Endometrium (tissue), 2 donors: Measurements from ENCODE around the gene VPS36.
"Not testable (repeated sequence)": the region's sequence is repeated elsewhere in the genome, so short reads cannot be mapped to it uniquely, and the experiment has no call there.

ENCODE experiments used
- FAIRE-seq: peaks from 2 replicates; lab custom pipeline; 2012; peaks lifted over from hg19 to GRCh38; lab: Jason Lieb, UNC
- donor health status: control.
- donor health status: control.

VPS36 gene, protein sequence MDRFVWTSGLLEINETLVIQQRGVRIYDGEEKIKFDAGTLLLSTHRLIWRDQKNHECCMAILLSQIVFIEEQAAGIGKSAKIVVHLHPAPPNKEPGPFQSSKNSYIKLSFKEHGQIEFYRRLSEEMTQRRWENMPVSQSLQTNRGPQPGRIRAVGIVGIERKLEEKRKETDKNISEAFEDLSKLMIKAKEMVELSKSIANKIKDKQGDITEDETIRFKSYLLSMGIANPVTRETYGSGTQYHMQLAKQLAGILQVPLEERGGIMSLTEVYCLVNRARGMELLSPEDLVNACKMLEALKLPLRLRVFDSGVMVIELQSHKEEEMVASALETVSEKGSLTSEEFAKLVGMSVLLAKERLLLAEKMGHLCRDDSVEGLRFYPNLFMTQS

DNA sequence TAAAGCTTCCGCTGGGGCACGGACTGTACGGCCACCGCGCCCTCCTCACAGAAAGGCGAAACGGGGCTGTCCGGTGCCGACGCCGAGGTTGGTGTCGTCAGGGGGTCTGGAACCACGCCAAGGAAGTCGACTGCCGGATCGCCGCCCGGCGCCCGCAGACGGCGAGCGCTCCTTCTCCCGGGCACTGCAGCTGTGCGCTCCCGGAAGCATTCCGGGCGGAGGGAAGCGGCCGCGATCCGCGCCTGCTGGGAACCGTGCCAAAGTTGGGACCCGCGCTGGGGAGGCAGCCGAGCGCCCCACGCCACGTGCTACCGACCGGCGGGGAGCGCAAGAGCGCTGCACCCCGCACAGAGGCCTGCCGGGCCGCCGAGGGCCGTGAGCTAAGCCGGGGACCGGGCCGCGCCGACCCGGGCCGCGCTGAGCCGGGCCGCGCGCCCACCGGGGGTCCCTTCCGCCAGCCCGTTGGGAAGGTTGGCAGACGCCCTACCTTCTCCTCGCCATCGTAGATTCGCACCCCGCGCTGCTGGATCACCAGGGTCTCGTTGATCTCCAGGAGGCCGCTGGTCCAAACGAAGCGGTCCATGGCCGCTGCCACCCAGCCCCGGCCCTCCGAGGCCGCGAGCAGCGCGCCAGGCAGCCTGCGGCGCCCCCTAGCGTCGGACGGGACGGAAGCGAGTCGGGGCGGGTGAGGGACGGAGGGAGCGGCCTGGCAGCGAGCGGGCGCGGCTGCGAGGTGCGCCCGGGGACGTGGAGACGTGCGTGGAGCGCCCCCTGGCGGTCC lies at the start of gene VPS36:
TSS of gene VPS36 (minus strand) at position 623 of the 781 bp plus-strand sequence. CDS start at position 583, 40 bp downstream.
- no peak for FAIRE-seq

GRCh38 chr13:52497979-52498378 lies 47.5 kb upstream of the VPS36 start:
- FAIRE-seq, result not testable (repeated sequence)

DNA sequence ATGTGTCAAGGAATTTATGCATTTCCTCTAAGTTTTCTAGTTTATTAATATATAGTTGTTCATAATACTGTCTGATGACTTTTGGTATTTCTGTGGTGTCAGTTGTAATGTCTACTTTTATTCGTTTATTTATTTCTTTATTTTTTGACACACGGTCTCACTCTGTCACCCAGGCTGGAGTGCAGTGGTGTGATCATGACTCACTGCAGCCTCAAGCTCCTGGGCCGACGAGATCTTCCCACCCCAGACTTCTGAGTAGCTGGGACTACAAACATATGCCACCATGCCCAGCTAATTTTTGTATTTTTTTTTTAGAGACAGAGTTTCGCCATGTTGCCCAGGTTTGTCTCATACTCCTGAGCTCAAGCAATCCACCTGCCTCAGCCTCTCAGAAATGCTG lies 43.8 kb upstream of the VPS36 start:
- not testable (repeated sequence) for FAIRE-seq

DNA sequence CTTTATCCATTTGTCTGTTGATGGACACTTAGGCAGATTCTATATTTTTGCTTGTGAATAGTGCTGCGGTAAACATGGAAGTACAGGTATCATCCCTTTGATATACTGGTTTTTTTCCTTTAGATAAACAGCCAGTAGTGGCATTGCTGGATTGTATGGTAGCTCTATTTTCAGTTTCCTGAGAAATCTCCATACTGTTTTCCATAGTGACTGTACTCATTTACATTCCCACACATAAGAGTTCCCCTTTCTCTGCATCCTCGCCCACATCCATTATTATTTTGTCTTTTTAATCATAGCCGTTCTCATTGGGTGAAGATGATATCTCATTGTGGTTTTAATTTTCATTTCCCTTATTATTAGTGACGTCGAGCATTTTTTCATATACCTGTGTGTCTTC lies 40.6 kb upstream of the VPS36 start:
- FAIRE-seq, result not testable (repeated sequence)

DNA sequence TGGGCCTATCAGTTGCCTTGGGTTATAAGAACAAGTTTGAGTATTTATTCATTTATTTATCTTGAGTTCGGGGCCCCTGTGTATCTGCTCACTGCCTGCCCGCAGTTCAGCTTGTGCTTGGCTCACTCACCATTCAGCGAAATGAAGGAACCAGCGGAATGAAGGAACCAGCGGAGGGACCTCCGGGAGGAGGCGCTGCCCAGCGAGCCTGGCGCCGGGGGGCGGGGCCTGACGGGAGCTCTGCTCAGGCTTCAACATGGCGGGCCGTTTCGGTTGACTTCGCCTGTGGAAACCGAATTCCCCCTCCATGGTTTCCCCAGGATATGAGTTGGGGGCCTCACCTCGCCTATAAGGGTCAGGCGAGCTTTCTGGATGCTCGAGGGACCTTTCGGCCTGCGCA lies 38.3 kb upstream of the VPS36 start:
- FAIRE-seq, result not testable (repeated sequence)

DNA sequence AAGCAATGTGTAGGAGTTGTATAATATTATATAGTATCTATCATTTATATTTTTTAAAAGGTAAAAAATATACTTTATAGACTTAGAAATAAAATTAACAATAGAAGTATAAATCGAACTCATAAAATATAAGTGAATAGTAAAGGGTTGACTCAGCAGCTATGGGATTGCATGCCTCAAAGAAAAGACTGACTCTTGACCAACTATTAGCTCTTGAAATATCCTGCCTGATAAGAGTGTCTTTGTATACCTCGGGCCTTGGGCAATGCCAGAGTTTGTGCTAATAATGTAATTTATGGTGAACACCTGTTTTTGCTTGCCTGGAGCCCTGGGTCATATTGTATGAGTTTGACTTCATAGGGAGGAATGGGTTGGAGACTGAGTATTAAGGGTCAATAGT lies 36.6 kb upstream of the VPS36 start:
- peak; percentile 87 for FAIRE-seq

DNA sequence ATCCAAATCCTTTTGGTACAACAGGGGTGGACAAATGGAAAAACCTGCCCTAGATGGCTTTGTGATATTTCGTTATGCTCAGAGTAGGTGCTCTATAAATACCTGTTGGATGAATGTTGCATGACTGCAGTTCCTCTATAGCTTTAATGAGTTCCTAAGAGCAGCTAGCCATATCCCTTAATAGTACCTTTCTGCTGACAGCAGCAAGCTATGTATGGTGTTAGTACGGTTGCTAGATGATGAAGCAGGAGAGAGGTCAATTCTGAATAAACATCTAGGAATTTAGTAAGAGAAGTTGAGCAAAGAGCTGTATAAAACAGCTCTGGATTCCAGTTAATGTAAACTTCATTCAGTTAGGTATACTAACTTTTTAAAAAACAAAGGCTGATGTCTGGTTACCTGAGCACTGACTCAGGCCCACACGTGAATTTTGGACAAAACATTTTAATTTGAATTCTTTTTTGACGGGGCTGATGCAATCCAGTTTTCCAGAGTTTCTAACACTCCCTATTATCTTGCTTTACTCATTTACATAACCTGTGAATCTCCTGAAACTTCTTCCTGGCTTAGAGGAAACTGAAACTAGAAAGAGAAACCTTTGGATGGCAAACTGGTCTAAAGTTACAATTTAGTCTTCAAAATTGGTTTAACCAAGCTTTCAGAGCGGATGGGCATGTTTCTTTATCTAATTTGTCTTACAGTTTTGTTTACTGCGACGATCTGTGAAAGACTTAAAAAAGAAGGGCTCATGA lies 30.4 kb upstream of the VPS36 start:
- not testable (repeated sequence) for FAIRE-seq

GRCh38 chr13:52468487-52468886 lies 18.1 kb upstream of the VPS36 start:
- not testable (repeated sequence) for FAIRE-seq

DNA sequence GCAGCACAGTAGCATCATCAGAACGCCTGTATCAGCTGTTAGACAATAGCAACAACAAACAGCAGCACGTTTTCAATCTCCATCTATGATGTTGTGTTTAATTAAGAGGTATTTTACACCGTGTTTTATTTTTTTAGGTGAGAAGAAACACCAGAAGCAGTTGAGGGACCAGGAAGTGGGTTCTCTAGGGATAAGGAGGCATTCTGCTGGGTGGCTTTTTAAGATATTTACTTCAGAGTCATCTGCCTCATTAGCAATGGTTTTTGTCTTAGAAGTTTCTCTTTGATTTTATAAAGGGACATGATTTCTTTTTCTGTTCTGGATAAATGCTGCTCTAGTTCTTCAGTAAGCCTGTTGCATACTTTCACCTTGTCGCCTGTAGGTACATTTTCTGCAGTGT lies 13.1 kb upstream of the VPS36 start:
- FAIRE-seq, result no peak

DNA sequence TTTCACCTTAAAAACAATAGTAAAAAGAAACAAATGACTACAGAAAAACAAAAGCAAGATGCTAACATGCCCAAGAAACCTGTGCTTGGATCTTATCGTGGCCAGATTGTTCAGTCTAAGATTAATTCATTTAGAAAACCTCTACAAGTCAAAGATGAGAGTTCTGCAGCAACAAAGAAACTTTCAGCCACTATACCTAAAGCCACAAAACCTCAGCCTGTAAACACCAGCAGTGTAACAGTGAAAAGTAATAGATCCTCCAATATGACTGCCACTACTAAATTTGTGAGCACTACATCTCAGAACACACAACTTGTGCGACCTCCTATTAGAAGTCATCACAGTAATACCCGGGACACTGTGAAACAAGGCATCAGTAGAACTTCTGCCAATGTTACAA lies 10.8 kb upstream of the VPS36 start:
- FAIRE-seq, result no peak

- FAIRE-seq, result no peak
Measured at GRCh38 chr13:52459668-52460067, 9.2 kb upstream of the VPS36 start.

DNA sequence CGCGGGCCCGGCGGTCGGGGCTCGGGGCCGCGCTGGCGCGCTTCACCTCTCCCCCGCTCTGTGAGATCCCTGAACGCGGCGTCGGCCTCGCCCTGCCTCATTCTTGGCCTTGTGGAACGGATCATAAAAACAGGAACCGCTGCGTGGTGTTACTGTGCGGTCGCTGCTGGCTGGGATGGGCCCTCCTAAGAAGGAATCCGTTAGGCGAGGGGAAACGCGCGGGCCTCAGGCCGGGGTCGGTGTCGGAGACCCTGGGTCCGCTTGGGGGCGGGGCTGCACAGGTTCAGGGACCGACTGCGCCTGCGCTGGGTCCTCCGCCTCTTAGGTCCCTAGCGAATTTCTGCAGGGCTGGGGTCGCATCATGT lies 5.2 kb upstream of the VPS36 start:
- no peak for FAIRE-seq

DNA sequence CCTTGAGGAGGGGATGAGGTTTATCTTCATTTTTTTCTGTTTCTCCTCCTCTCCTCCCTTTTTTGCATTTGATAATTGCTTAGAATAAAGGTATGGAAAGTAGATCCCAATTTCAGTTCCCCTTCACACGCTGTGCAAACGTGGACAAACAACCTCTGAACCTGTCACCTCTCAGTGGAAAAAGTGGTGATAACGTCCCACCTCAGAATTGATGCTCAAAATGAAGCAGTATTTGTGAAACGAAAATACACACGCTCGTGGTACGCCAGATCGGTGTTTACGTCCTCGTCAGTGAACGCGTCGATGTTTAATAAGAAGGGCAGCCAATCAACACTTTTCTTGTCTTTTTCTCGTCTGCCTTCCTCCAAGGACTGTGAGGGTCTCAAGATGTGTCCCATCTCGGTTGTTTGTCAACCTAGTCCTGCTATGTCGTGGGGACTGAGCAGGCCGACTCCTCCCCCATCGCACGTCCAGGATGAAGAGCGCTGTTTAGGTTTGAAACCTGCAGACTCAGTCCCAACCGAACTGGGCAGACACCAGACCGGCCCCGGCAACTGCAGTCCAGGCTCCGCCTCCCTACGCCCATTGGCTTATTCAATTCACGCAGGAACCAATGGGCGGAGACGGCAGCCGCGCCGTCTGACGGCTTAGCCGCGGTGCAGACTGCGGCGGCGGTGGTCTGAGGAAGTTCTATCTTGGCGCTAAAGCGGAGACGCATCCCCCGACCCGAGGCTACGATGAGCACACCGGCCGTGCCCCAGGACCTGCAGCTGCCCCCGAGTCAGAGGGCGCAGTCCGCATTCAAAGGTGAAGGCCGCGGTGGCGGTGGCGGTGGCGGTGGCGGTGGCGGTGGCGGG lies 4.6 kb upstream of the VPS36 start, which contains the start of gene CKAP2:
TSS of gene CKAP2 (plus strand) at position 659 of the 857 bp plus-strand sequence. CDS start at position 738, 79 bp downstream.
- peak; percentile 72 for FAIRE-seq

DNA sequence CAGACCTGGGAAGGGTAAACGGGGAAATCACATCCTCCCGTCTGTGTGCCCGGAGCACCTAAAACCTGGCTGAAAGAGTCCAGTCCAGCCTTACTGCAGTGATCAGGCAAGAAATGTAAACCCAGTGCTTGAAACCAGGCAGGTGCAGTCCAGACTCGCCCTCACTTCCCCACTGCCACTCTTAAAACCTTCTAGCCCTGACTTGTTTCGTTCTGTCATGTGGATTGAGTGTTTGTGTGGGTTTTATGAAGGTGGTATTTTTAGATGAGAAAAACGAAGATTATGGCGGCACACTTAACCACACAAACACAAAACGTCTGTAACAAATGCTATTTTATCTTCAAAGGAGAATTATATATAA lies 4.0 kb upstream of the VPS36 start:
- FAIRE-seq, result no peak

- no peak for FAIRE-seq
Measured at GRCh38 chr13:52452470-52452869, 2.0 kb upstream of the VPS36 start.

GRCh38 chr13:52451135-52451804 lies 836 bp upstream of the VPS36 start:
- FAIRE-seq, result no peak

DNA sequence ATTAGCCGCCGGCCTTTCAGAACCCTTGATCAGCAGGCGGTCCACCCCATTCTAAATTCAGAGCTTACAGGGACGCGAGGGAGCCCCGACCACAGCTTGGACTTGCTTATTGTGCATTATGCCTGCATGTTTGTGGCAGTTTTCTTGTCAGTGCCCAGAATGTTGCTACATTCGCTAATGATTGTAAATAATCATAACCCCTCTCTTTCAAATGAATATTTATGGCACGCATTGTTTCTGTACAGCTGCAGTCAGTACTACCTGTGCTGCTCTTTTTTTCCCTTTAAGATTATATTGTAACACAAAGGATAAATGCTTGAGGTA lies 321 bp upstream of the VPS36 start:
- FAIRE-seq, result no peak

GRCh38 chr13:52449331-52450011 lies 963 bp downstream of the VPS36 start:
- no peak for FAIRE-seq

DNA sequence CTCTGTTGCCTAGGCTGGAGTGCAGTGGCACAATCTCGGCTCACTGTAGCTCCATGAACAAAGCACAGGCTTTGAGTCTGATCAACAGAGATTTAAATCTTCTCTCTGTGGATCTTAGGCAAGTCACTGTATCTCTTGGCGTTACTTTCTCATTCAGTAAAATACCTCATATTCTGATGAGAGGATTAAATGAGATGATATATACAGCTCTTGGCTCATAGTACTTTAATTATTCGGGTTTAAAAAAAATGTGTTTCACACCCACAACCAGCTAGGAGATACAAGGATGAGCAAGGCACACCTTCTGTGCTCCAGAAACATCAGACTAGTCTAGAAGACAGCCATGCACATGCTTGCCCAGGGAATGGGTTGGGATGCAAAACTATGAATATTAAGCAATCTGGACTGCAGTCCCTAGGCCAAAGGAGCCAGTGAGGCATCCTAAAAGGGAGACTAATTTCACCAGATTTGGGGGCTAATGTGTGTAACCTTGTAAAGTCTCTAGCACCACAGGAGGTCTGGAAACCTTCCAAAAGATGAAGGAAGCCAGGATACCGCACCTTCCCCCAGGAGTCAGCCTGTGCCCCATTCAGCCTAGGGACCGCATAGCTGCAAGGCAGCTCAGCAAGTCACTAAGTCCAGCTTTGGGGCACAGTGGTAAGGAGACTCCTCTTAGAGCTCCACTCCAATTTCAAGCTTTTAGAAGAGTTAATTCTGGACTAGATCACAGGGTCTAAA lies 2.5 kb downstream of the VPS36 start:
- no peak for FAIRE-seq

GRCh38 chr13:52447354-52447753 lies 3.1 kb downstream of the VPS36 start:
- no peak for FAIRE-seq
